Neural crest cell (in vitro differentiated cells): ENCODE results near the gene SLC7A6. TPM values are rescaled to one million over a fixed set of nuclear protein-coding genes. Genes with fewer than 3 reads are reported as not detected.
A peak's percentile ranks its signal among the peaks of the same experiment; 100 is the strongest.

Experiments
- DNase-seq: peaks from one replicate; pipeline ENCODE4 v3.0.0; 2021; ENCODE audit warnings: low read depth, mixed read lengths, low spot score
- H3K27ac Mint-ChIP-seq: one replicate; pipeline ENCODE4 v1.8.0; 2021; ENCODE audit warnings: mild to moderate bottlenecking, mixed read lengths; ENCODE audit not compliant: unreplicated experiment
- H3K27me3 Mint-ChIP-seq: 2 replicates; pipeline ENCODE4 v1.8.0; 2021; ENCODE audit warnings: low read depth, mild to moderate bottlenecking, mixed read lengths
- H3K36me3 Mint-ChIP-seq: 2 replicates; pipeline ENCODE4 v1.8.0; 2021; ENCODE audit warnings: low read depth, mild to moderate bottlenecking, mixed read lengths
- H3K4me1 Mint-ChIP-seq: 2 replicates; pipeline ENCODE4 v1.8.0; 2021; ENCODE audit warnings: mixed read lengths
- H3K4me3 Mint-ChIP-seq: one replicate; pipeline ENCODE4 v1.8.0; 2021; ENCODE audit warnings: mild to moderate bottlenecking, mixed read lengths
- H3K9me3 Mint-ChIP-seq: 2 replicates; pipeline ENCODE4 v1.8.0; 2021; ENCODE audit warnings: mixed read lengths
- total RNA-seq: library from RNA; stranded (reverse); gene quantifications from 2 replicates; pipeline ENCODE4 v1.2.1, GENCODE V29; 2021
- TF ChIP-seq, protein P1 (sequence below): fragments of 200-600 bp; sonication (generic); conservative IDR thresholded peaks from 2 replicates; pipeline ENCODE4 v1.5.0; 2021; ENCODE audit warnings: antibody characterized with exemption, mild to moderate bottlenecking

SLC7A6 gene
- total RNA-seq, 1 donor from 2014 or later, result 41.7 TPM

GRCh38 chr16:68298907-68299561 is 34.7 kb downstream of the SLC7A6 start:
- H3K36me3 Mint-ChIP-seq, result peaks cover 5% of the 10 kb centered on the region
- DNase-seq, result no peak

GRCh38 chr16:68299571-68300453 is 35.5 kb downstream of the SLC7A6 start:
- Mint-ChIP-seq H3K9me3 (no peaks in the 10 kb centered on the region), H3K4me1 (no peaks in the 10 kb centered on the region), H3K27ac (no peak overlapping the region), H3K27me3 (no peaks in the 10 kb centered on the region), H3K4me3 (no peak overlapping the region), H3K36me3 (peaks cover 5% of the 10 kb centered on the region)
- DNase-seq, result no peak
- TF ChIP-seq, protein P1, sequence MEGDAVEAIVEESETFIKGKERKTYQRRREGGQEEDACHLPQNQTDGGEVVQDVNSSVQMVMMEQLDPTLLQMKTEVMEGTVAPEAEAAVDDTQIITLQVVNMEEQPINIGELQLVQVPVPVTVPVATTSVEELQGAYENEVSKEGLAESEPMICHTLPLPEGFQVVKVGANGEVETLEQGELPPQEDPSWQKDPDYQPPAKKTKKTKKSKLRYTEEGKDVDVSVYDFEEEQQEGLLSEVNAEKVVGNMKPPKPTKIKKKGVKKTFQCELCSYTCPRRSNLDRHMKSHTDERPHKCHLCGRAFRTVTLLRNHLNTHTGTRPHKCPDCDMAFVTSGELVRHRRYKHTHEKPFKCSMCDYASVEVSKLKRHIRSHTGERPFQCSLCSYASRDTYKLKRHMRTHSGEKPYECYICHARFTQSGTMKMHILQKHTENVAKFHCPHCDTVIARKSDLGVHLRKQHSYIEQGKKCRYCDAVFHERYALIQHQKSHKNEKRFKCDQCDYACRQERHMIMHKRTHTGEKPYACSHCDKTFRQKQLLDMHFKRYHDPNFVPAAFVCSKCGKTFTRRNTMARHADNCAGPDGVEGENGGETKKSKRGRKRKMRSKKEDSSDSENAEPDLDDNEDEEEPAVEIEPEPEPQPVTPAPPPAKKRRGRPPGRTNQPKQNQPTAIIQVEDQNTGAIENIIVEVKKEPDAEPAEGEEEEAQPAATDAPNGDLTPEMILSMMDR, result no peak

More at GRCh38 chr16:68298907-68299561, 34.7 kb downstream of the SLC7A6 start:
- TF ChIP-seq, protein P1, result no peak
- Mint-ChIP-seq H3K27ac (no peak overlapping the region), H3K4me3 (no peak overlapping the region), H3K4me1 (no peaks in the 10 kb centered on the region), H3K9me3 (no peaks in the 10 kb centered on the region), H3K27me3 (no peaks in the 10 kb centered on the region)

DNA sequence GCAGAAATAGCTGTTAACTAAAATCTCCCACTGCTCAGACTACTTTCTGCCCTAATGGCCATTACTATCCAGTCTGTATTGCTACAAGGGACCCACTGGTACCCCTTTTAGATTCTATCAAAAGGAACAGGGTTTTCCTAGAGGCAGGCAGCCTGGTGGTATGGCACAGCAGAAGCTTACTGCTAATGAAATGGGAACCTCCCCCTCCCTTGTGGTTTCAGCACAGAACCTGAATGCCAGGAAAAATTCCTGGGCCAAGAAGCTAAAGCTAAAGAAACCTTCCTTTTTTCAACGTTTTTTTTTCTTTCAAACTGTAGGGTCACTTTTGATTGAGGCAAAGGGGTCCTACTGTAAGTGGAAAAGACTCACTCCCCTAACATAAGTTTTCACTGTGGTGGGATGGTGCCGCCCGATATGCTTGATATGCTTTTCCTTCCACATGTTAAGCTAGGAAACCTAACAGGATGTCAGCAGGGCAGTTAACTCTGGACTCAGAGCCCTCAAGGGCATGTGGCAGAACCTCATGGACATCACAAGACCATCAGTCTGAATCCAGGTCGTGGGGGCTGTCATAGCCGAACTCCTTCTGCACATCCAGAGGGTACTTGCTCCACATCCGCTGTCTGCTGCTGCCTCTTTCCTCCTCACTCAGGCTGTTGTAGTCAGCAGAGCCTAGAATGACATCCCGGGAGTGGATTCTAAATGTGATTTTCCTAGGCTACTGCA is 36.6 kb downstream of the SLC7A6 start:
- TF ChIP-seq, protein P1, result no peak
- Mint-ChIP-seq H3K36me3 (peaks cover 5% of the 10 kb centered on the region), H3K27ac (no peak overlapping the region), H3K27me3 (no peaks in the 10 kb centered on the region), H3K9me3 (no peaks in the 10 kb centered on the region), H3K4me3 (no peak overlapping the region), H3K4me1 (no peaks in the 10 kb centered on the region)
- DNase-seq, result no peak

DNA sequence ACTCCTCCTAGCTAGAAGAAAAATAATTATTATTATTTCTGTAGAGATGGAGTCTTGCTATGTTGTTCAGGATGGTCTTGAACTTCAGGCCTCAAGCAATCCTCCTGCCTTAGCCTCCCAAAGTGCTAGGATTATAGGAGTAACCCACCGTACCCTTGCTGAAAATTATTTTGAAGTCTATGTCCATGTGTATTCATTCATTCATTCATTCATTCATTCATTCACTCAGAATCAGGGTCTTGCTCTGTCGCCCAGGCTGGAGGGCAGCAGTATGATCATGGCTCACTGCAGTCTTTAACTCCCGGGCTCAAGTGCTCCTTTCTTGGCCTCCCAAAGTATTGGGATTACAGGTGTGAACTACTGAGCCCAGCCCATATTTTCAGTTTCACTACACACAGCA is 42.3 kb downstream of the SLC7A6 start:
- H3K27ac Mint-ChIP-seq, result no peak overlapping the region
- peaks cover 17% of the 10 kb centered on the region for H3K4me1 Mint-ChIP-seq
- H3K27me3 Mint-ChIP-seq, result no peaks in the 10 kb centered on the region
- peaks cover 5% of the 10 kb centered on the region for H3K36me3 Mint-ChIP-seq
- H3K4me3 Mint-ChIP-seq, result no peak overlapping the region
- H3K9me3 Mint-ChIP-seq, result no peaks in the 10 kb centered on the region
- TF ChIP-seq, protein P1, result no peak
- no peak for DNase-seq

GRCh38 chr16:68309799-68310198 is 45.5 kb downstream of the SLC7A6 start:
- DNase-seq, result no peak
- TF ChIP-seq, protein P1, result no peak
- no peaks in the 10 kb centered on the region for H3K27me3 Mint-ChIP-seq
- H3K4me3 Mint-ChIP-seq, result peak overlapping the region; percentile 96
- H3K27ac Mint-ChIP-seq, result peak overlapping the region; percentile 97
- peaks cover 34% of the 10 kb centered on the region for H3K4me1 Mint-ChIP-seq
- no peaks in the 10 kb centered on the region for H3K36me3 Mint-ChIP-seq
- H3K9me3 Mint-ChIP-seq, result no peaks in the 10 kb centered on the region
